SK-N-SH (cell line): ENCODE measurements around the gene COL4A2. TPM values are rescaled to one million over a fixed set of nuclear protein-coding genes. Genes with fewer than 3 reads are reported as not detected.

ENCODE experiments used
- CTCF ChIA-PET: fragments of 300-600, 350-600 bp; formaldehyde crosslinking; extraction: SDS; loops from one replicate; lab custom pipeline; 2021; lab: Yijun Ruan, JAX
- POLR2A ChIA-PET: fragments of 350-600 bp; sonication (Branson Sonifier 250); formaldehyde crosslinking; extraction: SDS; loops from one replicate; lab custom pipeline; 2020; ENCODE audit warnings: antibody characterized with exemption, inconsistent platforms; lab: Yijun Ruan, JAX
- DNase-seq: peaks from one replicate; pipeline ENCODE4 v3.0.0; 2012
- H2AFZ ChIP-seq: fragments of 200-600 bp; sonication (generic); 2 replicates; pipeline ENCODE4 v1.8.1; 2016; ENCODE audit warnings: antibody characterized with exemption, mild to moderate bottlenecking, low read depth
- H3F3A ChIP-seq: fragments of 200-600 bp; sonication (generic); replicated peaks from 2 replicates; pipeline ENCODE3; 2016; ENCODE audit warnings: antibody characterized with exemption, mild to moderate bottlenecking; ENCODE audit not compliant: insufficient read depth
- H3K27ac ChIP-seq, 2 experiments: fragments of 200-500 bp in 1 of 2; fragments of 200-600 bp in 1 of 2; sonication (Bioruptor generic) in 1 of 2; sonication (generic), shearing (Covaris generic) in 1 of 2; 2 replicates each; pipeline versions ENCODE4 v1.5.1 to v1.6.1; 2014 to 2016; ENCODE audit warnings: low read depth in 2 of 2, inconsistent platforms in 1 of 2, low read length in 1 of 2, mild to moderate bottlenecking in 1 of 2, mixed read lengths in 1 of 2
- H3K27me3 ChIP-seq: fragments of 200-600 bp; sonication (generic), shearing (Covaris generic); 2 replicates; pipeline ENCODE4 v1.6.1; 2016; ENCODE audit warnings: mixed run types; ENCODE audit not compliant: insufficient read depth
- H3K36me3 ChIP-seq, 2 experiments: fragments of 200-500 bp in 1 of 2; fragments of 200-600 bp in 1 of 2; sonication (Bioruptor generic) in 1 of 2; sonication (generic) in 1 of 2; replicated peaks in 1 of 2; 2 replicates each; pipeline versions ENCODE3 to v1.5.1; 2014 to 2016; ENCODE audit warnings: low read length in 1 of 2, mild to moderate bottlenecking in 1 of 2; ENCODE audit not compliant: insufficient read depth in 2 of 2, control insufficient read depth in 1 of 2
- H3K4me1 ChIP-seq, 2 experiments: fragments of 200-500 bp in 1 of 2; fragments of 200-600 bp in 1 of 2; sonication (Bioruptor generic) in 1 of 2; sonication (generic), shearing (Covaris generic) in 1 of 2; 2 replicates each; pipeline versions ENCODE4 v1.5.1 to v1.6.1; 2014 to 2016; ENCODE audit warnings: low read depth in 1 of 2, low read length in 1 of 2, mixed run types in 1 of 2; ENCODE audit not compliant: insufficient read depth in 2 of 2, control insufficient read depth in 1 of 2
- H3K4me2 ChIP-seq: fragments of 200-600 bp; sonication (generic), shearing (Covaris generic); 2 replicates; pipeline ENCODE4 v1.6.1; 2017; ENCODE audit warnings: mixed run types
- H3K4me3 ChIP-seq, 2 experiments: fragments of 200-500 bp in 1 of 2; fragments of 200-600 bp in 1 of 2; sonication (Bioruptor generic) in 1 of 2; sonication (generic), shearing (Covaris generic) in 1 of 2; 2 replicates each; pipeline versions ENCODE4 v1.5.1 to v1.8.1; 2014 to 2016; ENCODE audit warnings: low read depth in 2 of 2, inconsistent platforms in 1 of 2, low read length in 1 of 2, mild to moderate bottlenecking in 1 of 2, mixed read lengths in 1 of 2, moderate library complexity in 1 of 2
- H3K79me2 ChIP-seq: fragments of 200-600 bp; sonication (generic); 2 replicates; pipeline ENCODE4 v1.8.1; 2017; ENCODE audit warnings: mild to moderate bottlenecking; ENCODE audit not compliant: insufficient read depth
- H3K9ac ChIP-seq: fragments of 200-600 bp; sonication (generic); 2 replicates; pipeline ENCODE4 v1.6.1; 2017; ENCODE audit warnings: mixed run types
- H3K9me2 ChIP-seq: fragments of 200-600 bp; sonication (generic); 2 replicates; pipeline ENCODE4 v1.6.1; 2017; ENCODE audit warnings: mixed run types
- H3K9me3 ChIP-seq: fragments of 200-600 bp; sonication (generic); 2 replicates; pipeline ENCODE4 v1.6.1; 2017; ENCODE audit warnings: mixed run types, mild to moderate bottlenecking, moderate library complexity
- H4K20me1 ChIP-seq: fragments of 200-600 bp; sonication (generic); 2 replicates; pipeline ENCODE4 v1.6.1; 2017; ENCODE audit warnings: mild to moderate bottlenecking, mixed run types; ENCODE audit not compliant: insufficient read depth
- EP300 ChIP-seq, 2 experiments: IDR thresholded peaks; 2 replicates each; pipeline versions ENCODE4 v1.4.0 to v1.6.1; 2012; ENCODE audit warnings: borderline replicate concordance in 1 of 2, low read depth in 1 of 2, low read length in 1 of 2
- EZH2phosphoT487 ChIP-seq: fragments of 200-600 bp; sonication (generic); IDR thresholded peaks from 2 replicates; pipeline ENCODE4 v1.6.1; 2017; ENCODE audit warnings: low read depth, mixed run types, mild to moderate bottlenecking, antibody characterized with exemption, moderate library complexity, borderline replicate concordance
- FOXJ3 ChIP-seq: sonication (generic); formaldehyde crosslinking; IDR thresholded peaks from 2 replicates; pipeline ENCODE4 v1.5.1; 2020; ENCODE audit warnings: mild to moderate bottlenecking, missing genetic modification reagents
- GABPA ChIP-seq: IDR thresholded peaks from 2 replicates; pipeline ENCODE4 v1.4.0; 2012; ENCODE audit warnings: low read depth, mild to moderate bottlenecking
- GATA2 ChIP-seq: sonication (generic); formaldehyde crosslinking; IDR thresholded peaks from 2 replicates; pipeline ENCODE4 v1.5.0; 2020; ENCODE audit warnings: mild to moderate bottlenecking, missing genetic modification reagents
- JUND ChIP-seq: IDR thresholded peaks from 2 replicates; pipeline ENCODE4 v1.4.0; 2012
- POLR2AphosphoS5 ChIP-seq: IDR thresholded peaks from 2 replicates; pipeline ENCODE4 v1.6.1; 2012; ENCODE audit warnings: low read depth, low read length
- RAD21 ChIP-seq: IDR thresholded peaks from 2 replicates; pipeline ENCODE4 v1.6.1; 2012; ENCODE audit warnings: mild to moderate bottlenecking, low read length
- RCOR1 ChIP-seq: fragments of 150-350 bp; IDR thresholded peaks from 2 replicates; pipeline ENCODE4 v1.6.1; 2017; ENCODE audit warnings: antibody characterized with exemption, low read length
- RXRA ChIP-seq: IDR thresholded peaks from 2 replicates; pipeline ENCODE4 v1.4.0; 2012; ENCODE audit warnings: low read depth, mild to moderate bottlenecking, borderline replicate concordance
- SIN3A ChIP-seq: IDR thresholded peaks from 2 replicates; pipeline ENCODE4 v1.6.1; 2012; ENCODE audit warnings: low read depth, mild to moderate bottlenecking, low read length, moderate library complexity, borderline replicate concordance
- SMC3 ChIP-seq: IDR thresholded peaks from 2 replicates; pipeline ENCODE4 v1.6.1; 2012; ENCODE audit warnings: low read depth, low read length, improper control_type of control experiment
- YY1 ChIP-seq: IDR thresholded peaks from 2 replicates; pipeline ENCODE4 v1.4.0; 2012; ENCODE audit warnings: low read depth, mild to moderate bottlenecking
- WGBS: methylation state at CpG from one replicate; pipeline ENCODE4 v1.1.6; 2017; ENCODE audit warnings: low lambda C conversion rate; 5-methylcytosine and 5-hydroxymethylcytosine counted together
- polyA plus RNA-seq, 3 experiments: library from polyadenylated mRNA; depleted of rRNA; stranded (reverse); fragments of >200 nt; gene quantifications; 2 replicates each; pipeline ENCODE4 v1.2.3, GENCODE V29; 2012
- TF ChIP-seq, protein P1 (sequence below): fragments of 150-350 bp; IDR thresholded peaks from 2 replicates; pipeline ENCODE4 v1.6.1; 2017; ENCODE audit warnings: antibody characterized with exemption, low read length, low read depth, borderline replicate concordance

COL4A2 gene
- polyA plus RNA-seq, 1 of the 3 experiments (the other 2 are of a cell fraction) = 137 TPM

DNA sequence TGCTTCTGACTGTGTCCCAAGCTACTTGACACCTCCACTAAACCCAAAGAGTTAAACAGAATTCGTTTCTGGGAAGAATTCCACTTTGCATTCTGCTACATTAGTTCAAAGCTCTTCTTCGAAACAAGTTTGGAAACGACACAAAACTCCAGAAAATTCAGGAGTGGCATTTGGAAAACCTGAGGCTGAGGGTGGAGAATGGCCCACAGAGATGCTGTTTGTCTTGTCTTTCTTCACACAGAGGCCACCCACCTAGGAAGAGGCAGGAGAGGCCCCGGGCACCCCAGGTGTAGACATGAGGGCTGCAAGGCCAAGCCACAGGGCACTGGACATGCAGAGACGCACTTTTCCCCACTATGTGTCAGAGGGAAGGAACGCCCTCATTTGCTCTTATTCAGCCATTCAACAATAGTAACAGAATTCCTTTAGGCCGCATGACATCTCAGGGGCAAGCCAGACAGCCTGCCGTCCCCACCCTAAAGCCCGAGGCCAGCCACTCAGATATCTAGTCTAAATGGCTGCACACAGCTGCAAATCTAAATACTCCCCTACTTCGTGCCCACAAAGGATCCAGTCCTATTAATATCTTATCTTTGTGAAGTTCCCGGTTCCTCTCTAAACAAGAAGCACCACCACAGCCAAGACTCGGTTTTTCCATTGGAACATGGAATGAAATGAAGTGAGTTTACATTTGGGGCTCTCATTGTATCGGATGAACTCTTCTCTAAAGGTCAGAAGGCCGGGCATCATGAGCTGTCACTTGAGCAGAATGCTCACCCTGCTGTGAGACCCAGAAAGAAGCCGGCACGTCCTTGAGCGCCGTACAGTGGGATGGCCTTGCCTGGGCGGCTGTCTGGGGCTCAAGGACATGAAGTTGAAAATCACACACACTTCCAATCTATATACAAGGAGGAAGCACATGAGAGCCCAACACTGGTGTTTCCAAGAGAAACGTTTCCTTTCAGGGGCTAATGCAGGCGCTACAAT, 20.0 kb upstream of the COL4A2 start:
- 91% methylated on average over 20 of the region's 21 CpGs for WGBS
- Histone ChIP-seq H3K27ac (no peak overlapping the region), H3K4me1 (peaks cover 0 to 6% of the 10 kb centered on the region in 2 experiments; a peak in 1 of 4 replicates), H3K9ac (no peak overlapping the region), H3K9me3 (no peaks in the 10 kb centered on the region), H3K79me2 (peaks cover 89% of the 10 kb centered on the region), H3K4me3 (no peak overlapping the region), H3K27me3 (no peaks in the 10 kb centered on the region), H4K20me1 (peaks cover 28% of the 10 kb centered on the region; the same call in 1 of the 2 replicates), H3K36me3 (peaks cover 0 to under 1% of the 10 kb centered on the region in 2 experiments), H3F3A (peaks cover 6% of the 10 kb centered on the region), H2AFZ (no peak overlapping the region), H3K4me2 (no peak overlapping the region), H3K9me2 (no peaks in the 10 kb centered on the region)
- no peak for TF ChIP-seq SIN3A
- no peak for DNase-seq
- ChIA-PET POLR2A (no interaction called here), CTCF (interaction anchor here (1.2 kb wide), 1 partner anchor 18 kb away, joined by 3 read pairs; no protein-coding TSS in a partner anchor)

DNA sequence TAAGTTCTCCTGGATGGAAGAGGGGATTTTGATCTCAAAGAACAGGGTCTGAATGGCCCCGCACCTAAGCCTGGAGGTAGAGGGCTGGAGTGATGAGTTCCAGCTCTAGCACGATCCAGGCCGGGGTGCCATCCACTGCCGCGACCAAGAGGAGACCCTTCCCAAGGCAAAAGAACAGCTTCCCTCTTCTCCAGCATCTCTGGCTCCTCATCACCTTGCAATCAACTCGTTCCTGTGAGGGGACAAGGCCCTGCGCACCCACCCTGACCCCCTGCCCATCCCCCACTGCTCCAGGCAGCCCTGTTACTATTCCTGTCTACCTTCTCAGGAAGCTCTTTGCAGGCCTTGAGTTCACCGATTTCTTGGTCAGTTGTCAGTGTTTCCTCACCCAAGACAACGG, 17.9 kb upstream of the COL4A2 start:
- no peak for DNase-seq

DNA sequence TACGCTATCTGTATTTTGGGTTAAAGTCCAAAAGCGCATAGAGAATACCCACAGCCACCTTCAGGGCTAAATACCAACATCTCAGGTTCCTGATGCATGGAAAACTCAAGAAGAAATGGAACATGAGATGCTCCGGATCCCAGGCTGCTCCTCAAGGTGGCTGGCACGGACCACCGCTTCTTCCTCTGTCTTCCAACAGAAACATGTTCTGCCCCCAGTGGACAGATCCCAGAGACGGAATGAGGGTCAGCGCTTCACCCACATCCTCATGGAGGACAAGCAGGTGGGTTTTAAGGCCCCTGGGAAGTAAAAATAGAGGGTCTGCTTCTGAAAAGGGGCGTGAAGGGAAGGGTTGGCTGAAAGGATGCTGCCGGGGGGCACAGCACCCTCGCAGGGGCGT, 17.4 kb upstream of the COL4A2 start:
- no peak overlapping the region for H3K4me3 ChIP-seq
- H4K20me1 ChIP-seq = peaks cover 26% of the 10 kb centered on the region; the same call in 1 of the 2 replicates
- CTCF ChIA-PET = interaction anchor here (0.7 kb wide), 1 partner anchor 10 kb away, joined by 4 read pairs; no protein-coding TSS in a partner anchor
- H3K4me1 ChIP-seq = peaks cover 0 to 3% of the 10 kb centered on the region in 2 experiments; a peak in 1 of 4 replicates
- H2AFZ ChIP-seq = no peak overlapping the region
- TF ChIP-seq, protein P1, sequence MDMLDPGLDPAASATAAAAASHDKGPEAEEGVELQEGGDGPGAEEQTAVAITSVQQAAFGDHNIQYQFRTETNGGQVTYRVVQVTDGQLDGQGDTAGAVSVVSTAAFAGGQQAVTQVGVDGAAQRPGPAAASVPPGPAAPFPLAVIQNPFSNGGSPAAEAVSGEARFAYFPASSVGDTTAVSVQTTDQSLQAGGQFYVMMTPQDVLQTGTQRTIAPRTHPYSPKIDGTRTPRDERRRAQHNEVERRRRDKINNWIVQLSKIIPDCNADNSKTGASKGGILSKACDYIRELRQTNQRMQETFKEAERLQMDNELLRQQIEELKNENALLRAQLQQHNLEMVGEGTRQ = no peak
- TF ChIP-seq SMC3 (no peak), GATA2 (CRISPR knock-in tag) (no peak), RXRA (no peak), POLR2AphosphoS5 (no peak), EP300 (IDR thresholded peaks at IDR 0.05; ENCODE audit: borderline replicate concordance in 1 of 2, low read depth in 1 of 2, low read length in 1 of 2) (no peak), EZH2phosphoT487 (no peak), JUND (no peak)
- 98% methylated on average over 11 of the region's 11 CpGs for WGBS
- peaks cover 89% of the 10 kb centered on the region for H3K79me2 ChIP-seq
- no peak overlapping the region for H3K4me2 ChIP-seq
- peaks cover 6% of the 10 kb centered on the region for H3F3A ChIP-seq
- POLR2A ChIA-PET = no interaction called here
- no peaks in the 10 kb centered on the region for H3K9me3 ChIP-seq
- no peak for DNase-seq
- H3K27ac ChIP-seq = no peak overlapping the region
- no peaks in the 10 kb centered on the region for H3K27me3 ChIP-seq
- no peak overlapping the region for H3K9ac ChIP-seq
- H3K36me3 ChIP-seq = peaks cover 0 to 9% of the 10 kb centered on the region in 2 experiments
- no peaks in the 10 kb centered on the region for H3K9me2 ChIP-seq

More for the DNA sequence above, 17.9 kb upstream of the COL4A2 start:
- H3K27ac ChIP-seq = no peak overlapping the region
- H3K4me1 ChIP-seq = peaks cover 0 to 3% of the 10 kb centered on the region in 2 experiments; a peak in 1 of 4 replicates
- H3K9me2 ChIP-seq = no peaks in the 10 kb centered on the region
- H3K27me3 ChIP-seq = no peaks in the 10 kb centered on the region
- H4K20me1 ChIP-seq = peaks cover 23% of the 10 kb centered on the region; the same call in 1 of the 2 replicates
- H3K36me3 ChIP-seq = peaks cover 0 to 5% of the 10 kb centered on the region in 2 experiments
- POLR2A ChIA-PET = no interaction called here
- no peak overlapping the region for H2AFZ ChIP-seq
- H3K4me2 ChIP-seq = no peak overlapping the region
- H3K9ac ChIP-seq = no peak overlapping the region
- no peak overlapping the region for H3K4me3 ChIP-seq
- no peaks in the 10 kb centered on the region for H3K9me3 ChIP-seq
- no peak for TF ChIP-seq YY1
- no peak for TF ChIP-seq RAD21
- TF ChIP-seq GABPA = no peak
- TF ChIP-seq RCOR1 = no peak
- TF ChIP-seq FOXJ3 (CRISPR knock-in tag) = no peak
- TF ChIP-seq, all 33 proteins: peak for 0
- 91% methylated on average over 8 of the region's 9 CpGs for WGBS
- CTCF ChIA-PET = no interaction called here
- Histone ChIP-seq H3F3A (peaks cover 6% of the 10 kb centered on the region), H3K79me2 (peaks cover 89% of the 10 kb centered on the region)
